DMS53 (cell line): Measurements from ENCODE around the gene EPHA8.

Source experiments
- DNase-seq: peaks from one replicate; lab custom pipeline; 2025; lab: John Stamatoyannopoulos, UW

Gene EPHA8

DNA sequence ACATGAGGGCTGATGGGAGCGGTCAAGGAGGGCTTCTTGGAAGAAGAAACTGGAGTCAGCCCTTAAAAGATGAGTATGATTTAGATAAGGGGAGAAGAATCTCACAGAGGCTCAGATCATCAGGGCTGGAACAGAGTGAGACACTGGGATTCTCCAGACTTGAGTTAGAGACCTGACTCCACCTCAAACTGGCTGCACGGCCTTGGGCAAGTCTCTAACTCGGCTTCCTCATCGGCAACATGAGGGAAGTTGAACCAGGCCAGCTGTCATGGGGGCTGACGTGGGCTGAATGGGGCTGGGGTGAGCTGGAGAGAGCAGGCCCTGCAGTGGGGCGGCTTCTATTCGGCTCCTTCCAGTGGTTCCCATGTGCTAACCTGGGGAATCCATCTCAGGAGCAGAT lies 82.6 kb downstream of the EPHA8 start:
- no peak for DNase-seq

DNA sequence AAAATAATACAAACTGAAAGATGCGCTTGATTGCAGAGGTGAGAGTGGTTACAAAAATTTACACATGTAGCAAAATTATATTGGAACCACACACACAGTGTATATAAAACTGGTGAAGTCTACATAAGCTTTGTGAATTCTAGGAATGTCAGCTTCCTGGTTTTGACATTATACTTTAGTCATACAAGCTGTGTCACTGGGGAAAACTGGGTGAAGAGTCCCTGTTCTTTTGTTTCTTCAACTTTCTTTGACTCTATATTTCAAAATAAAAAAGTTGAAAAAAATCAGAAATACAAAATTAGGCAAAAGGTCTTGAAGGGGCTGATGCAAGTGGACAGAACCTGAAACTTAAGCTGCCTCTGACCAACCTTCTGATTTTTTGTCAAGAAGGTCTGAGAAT lies 83.1 kb downstream of the EPHA8 start:
- DNase-seq, result no peak

GRCh38 chr1:22650089-22650693 lies 86.9 kb downstream of the EPHA8 start:
- no peak for DNase-seq

GRCh38 chr1:22651941-22652856 lies 88.9 kb downstream of the EPHA8 start:
- no peak for DNase-seq

- no peak for DNase-seq
Measured at GRCh38 chr1:22652881-22653316, 89.6 kb downstream of the EPHA8 start, which contains the start of gene C1QB. C1QB (plus strand) TSS chr1:22653236; CDS start chr1:22659463, 6,227 bp downstream.
